Upper lobe of left lung (tissue), 6 donors: ENCODE measurements around the gene WDR13. TPM values are rescaled to one million over a fixed set of nuclear protein-coding genes. Genes with fewer than 3 reads are reported as not detected.
A peak's percentile ranks its signal among the peaks of the same experiment; 100 is the strongest.

Experiments used
- ATAC-seq, 2 donors: fragments of 200-7000 bp; cut with Tn5 transposase; one replicate each; pipeline ENCODE4 v1.9.1; 2022; ENCODE audit warnings: mild to moderate bottlenecking in 2 of 2, moderate library complexity in 2 of 2; ENCODE audit not compliant: low FRiP score in 2 of 2
- DNase-seq, 2 donors: peaks; one replicate each; pipeline ENCODE4 v3.0.0-alpha.2; 2019 to 2020
- H3K27ac ChIP-seq, 4 donors: fragments of 200-600 bp; sonication (generic); one replicate each; pipeline ENCODE4 v1.5.1; 2016 to 2019
- H3K27me3 ChIP-seq, 4 donors: fragments of 200-600 bp; sonication (generic); one replicate each; pipeline ENCODE4 v1.5.1; 2017 to 2019
- H3K36me3 ChIP-seq, 4 donors: fragments of 200-600 bp; sonication (generic); one replicate each; pipeline ENCODE4 v1.5.1; 2016 to 2019
- H3K4me1 ChIP-seq, 4 donors: fragments of 200-600 bp; sonication (generic); one replicate each; pipeline ENCODE4 v1.5.1; 2018 to 2019
- H3K4me3 ChIP-seq, 4 donors: fragments of 200-600 bp; sonication (generic); one replicate each; pipeline ENCODE4 v1.5.1; 2017 to 2019; ENCODE audit warnings: mild to moderate bottlenecking in 2 of 4, moderate library complexity in 1 of 4
- H3K9me3 ChIP-seq, 4 donors: fragments of 200-600 bp; sonication (generic); one replicate each; pipeline ENCODE4 v1.5.1; 2018 to 2019
- EP300 ChIP-seq, 4 donors: sonication (generic); formaldehyde crosslinking; IDR thresholded peaks; one replicate each; pipeline ENCODE4 v1.5.1; 2017; ENCODE audit warnings: antibody characterized with exemption in 4 of 4, control low read depth in 2 of 4
- POLR2A ChIP-seq, 4 donors: fragments of 450-650 bp; IDR thresholded peaks; one replicate each; pipeline ENCODE4 v1.5.1; 2016 to 2017; ENCODE audit warnings: antibody characterized with exemption in 4 of 4, mild to moderate bottlenecking in 2 of 4
- POLR2AphosphoS5 ChIP-seq, 2 donors: sonication (generic); formaldehyde crosslinking; IDR thresholded peaks; one replicate each; pipeline ENCODE4 v1.5.1; 2017; ENCODE audit warnings: antibody characterized with exemption in 2 of 2
- WGBS, 2 donors: methylation state at CpG; one replicate each; pipeline ENCODE4 v1.1.5; 2017 to 2018; 5-methylcytosine and 5-hydroxymethylcytosine counted together
- total RNA-seq, 6 donors: library from RNA; depleted of rRNA in 4 of 6; stranded (reverse); fragments of >200 nt in 4 of 6; gene quantifications; one replicate each; pipeline versions ENCODE4 v1.1.0 to v1.2.1, GENCODE V29; 2016 to 2021
- TF ChIP-seq, protein P1 (sequence below), 6 experiments: fragments of 450-650 bp in 4 of 6; fragments of 200-600 bp in 2 of 6; sonication (generic) in 2 of 6; IDR thresholded peaks; one replicate each; pipeline ENCODE4 v1.5.1; 2016 to 2019; ENCODE audit warnings: antibody characterized with exemption in 6 of 6
- donor health status: DM: no; HTN: no; CAD: no; lungs with moderate emphysema.
- donor health status: DM: no; HTN: yes; CAD: no; lungs with severe emphysema.

WDR13 gene
- total RNA-seq, 6 donors from 2014 or later = 71.2 to 185 (median 141) TPM

DNA sequence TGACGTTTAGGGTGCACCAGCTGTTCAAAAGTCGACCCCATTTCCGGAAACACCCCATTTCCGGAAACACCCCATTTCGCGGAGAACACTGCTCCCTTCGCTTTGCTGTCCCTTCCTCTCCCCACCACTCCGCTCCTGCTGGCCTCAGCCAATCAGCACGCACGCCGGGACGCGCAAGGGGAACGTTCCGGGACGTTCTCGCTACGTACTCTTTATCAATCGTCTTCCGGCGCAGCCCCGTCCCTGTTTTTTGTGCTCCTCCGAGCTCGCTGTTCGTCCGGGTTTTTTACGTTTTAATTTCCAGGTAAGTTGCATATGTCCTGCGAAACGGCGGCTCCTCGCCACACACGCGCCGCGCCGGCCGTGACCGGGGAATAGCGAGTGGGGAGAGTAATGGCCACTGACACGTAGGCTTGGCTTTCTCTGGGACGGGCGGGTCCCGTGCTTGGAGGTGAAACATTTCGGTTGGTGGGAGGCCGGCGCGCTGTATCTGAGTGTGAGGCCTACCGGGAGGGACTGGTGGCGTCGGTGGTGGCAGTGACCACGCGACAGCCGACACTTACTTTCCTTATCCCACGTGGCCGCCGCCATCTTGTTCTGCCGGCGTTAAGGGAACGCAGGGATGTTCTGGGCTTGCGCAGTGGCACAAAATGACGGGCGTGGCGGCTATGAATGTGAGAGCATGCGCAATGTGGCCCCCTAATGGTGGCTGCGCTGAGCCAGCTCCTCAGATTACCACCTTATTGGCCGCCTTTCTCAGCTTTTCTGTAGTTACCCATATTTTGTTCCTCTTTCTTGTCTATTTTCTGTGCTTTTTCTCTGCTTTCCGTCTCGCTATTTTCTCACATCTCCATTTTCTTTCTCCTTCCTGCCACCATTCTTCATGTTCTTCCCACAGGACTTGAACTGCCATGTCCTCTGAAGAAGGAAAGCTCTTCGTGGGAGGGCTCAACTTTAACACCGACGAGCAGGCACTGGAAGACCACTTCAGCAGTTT is 22.7 kb upstream of the WDR13 start, which contains the start of gene RBM3:
TSS of gene RBM3 (plus strand) at position 215 of the 997 bp plus-strand sequence. CDS start at position 912, 697 bp downstream.
- TF ChIP-seq EP300 (IDR thresholded peaks at IDR 0.05) = peak in 2 of 4 donors; percentile 14 to 32
- TF ChIP-seq POLR2AphosphoS5 (IDR thresholded peaks at IDR 0.05) = peak; percentile 80 to 89
- TF ChIP-seq POLR2A (IDR thresholded peaks at IDR 0.05) = peak; percentile 59 to 94 (median 83)
- TF ChIP-seq, protein P1, sequence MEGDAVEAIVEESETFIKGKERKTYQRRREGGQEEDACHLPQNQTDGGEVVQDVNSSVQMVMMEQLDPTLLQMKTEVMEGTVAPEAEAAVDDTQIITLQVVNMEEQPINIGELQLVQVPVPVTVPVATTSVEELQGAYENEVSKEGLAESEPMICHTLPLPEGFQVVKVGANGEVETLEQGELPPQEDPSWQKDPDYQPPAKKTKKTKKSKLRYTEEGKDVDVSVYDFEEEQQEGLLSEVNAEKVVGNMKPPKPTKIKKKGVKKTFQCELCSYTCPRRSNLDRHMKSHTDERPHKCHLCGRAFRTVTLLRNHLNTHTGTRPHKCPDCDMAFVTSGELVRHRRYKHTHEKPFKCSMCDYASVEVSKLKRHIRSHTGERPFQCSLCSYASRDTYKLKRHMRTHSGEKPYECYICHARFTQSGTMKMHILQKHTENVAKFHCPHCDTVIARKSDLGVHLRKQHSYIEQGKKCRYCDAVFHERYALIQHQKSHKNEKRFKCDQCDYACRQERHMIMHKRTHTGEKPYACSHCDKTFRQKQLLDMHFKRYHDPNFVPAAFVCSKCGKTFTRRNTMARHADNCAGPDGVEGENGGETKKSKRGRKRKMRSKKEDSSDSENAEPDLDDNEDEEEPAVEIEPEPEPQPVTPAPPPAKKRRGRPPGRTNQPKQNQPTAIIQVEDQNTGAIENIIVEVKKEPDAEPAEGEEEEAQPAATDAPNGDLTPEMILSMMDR (IDR thresholded peaks at IDR 0.05) = peak in 4 of 6 experiments; percentile 40 to 52 (median 46)
- no peaks in the 10 kb centered on the region for H3K9me3 ChIP-seq
- peaks cover 0 to 38% (median 19%) of the 10 kb centered on the region in 4 donors for H3K36me3 ChIP-seq
- peak within 1 kb of the TSS; percentile 98 to 99 (median 98) for H3K27ac ChIP-seq
- peak; percentile 97 to 99 for ATAC-seq
- peak within 1 kb of the TSS; percentile 34 to 72 (median 66) for H3K4me3 ChIP-seq
- peak; percentile 89 to 97 for DNase-seq
- 0 to 41% methylated on average over 15 to 71 of the region's 71 CpGs for WGBS, 2 donors
- H3K4me1 ChIP-seq = peaks cover 12 to 17% (median 14%) of the 10 kb centered on the region in 4 donors
- no peaks in the 10 kb centered on the region for H3K27me3 ChIP-seq

DNA sequence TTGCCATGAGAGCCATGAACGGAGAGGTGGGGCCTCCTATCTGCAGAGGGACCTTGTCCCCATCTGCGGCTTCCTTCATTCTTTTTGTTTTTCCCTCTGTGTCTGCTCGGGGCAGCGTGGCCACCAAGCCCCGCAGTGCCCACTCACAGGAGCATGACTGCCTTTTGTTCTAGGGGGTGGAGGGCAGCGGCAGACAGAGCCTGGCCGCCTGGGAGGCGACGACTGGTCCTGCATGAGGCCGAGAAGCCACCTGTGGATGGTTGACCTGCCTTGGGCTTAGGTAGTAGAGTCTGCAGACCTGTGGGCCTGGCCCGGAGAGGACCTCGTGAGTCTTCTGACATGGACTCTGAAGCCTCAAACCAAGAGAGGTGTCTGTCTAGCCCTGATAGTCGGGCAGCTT is 21.6 kb upstream of the WDR13 start:
- Histone ChIP-seq H3K4me3 (peak overlapping the region; percentile 34 to 72 (median 66)), H3K4me1 (peaks cover 12 to 19% (median 14%) of the 10 kb centered on the region in 4 donors), H3K27me3 (no peaks in the 10 kb centered on the region), H3K9me3 (no peaks in the 10 kb centered on the region), H3K36me3 (peaks cover 0 to 38% (median 19%) of the 10 kb centered on the region in 4 donors), H3K27ac (peak overlapping the region; percentile 98 to 99 (median 98))
- 53 to 84% methylated on average over 2 to 13 of the region's 13 CpGs for WGBS, 2 donors
- DNase-seq = peak in 1 of 2 donors; percentile 56
- TF ChIP-seq EP300 (IDR thresholded peaks at IDR 0.05) = no peak
- no peak for TF ChIP-seq POLR2AphosphoS5 (IDR thresholded peaks at IDR 0.05)
- TF ChIP-seq, protein P1 (IDR thresholded peaks at IDR 0.05) = no peak
- TF ChIP-seq POLR2A (IDR thresholded peaks at IDR 0.05) = no peak
- no peak for ATAC-seq

DNA sequence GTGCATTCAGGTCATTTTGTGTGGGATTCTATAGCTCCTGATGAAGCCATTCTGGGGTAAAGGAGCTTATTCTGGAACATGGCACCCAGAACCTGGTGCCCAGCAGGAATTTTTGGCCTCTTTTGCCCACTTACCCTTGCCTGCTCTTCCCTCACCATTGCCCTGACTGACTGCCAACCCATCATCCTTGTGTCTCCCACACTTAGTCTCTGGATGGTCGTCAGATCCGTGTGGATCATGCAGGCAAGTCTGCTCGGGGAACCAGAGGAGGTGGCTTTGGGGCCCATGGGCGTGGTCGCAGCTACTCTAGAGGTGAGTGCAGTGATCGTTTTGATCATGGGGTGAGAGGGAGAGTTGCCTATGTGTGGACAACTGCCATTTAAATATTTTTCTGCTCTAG is 21.2 kb upstream of the WDR13 start:
- no peak for DNase-seq
- Histone ChIP-seq H3K36me3 (peaks cover 0 to 38% (median 19%) of the 10 kb centered on the region in 4 donors), H3K27me3 (no peaks in the 10 kb centered on the region), H3K9me3 (no peaks in the 10 kb centered on the region), H3K4me1 (peaks cover 12 to 22% (median 14%) of the 10 kb centered on the region in 4 donors), H3K4me3 (peak overlapping the region in 2 of 4 donors; percentile 61 to 72), H3K27ac (peak overlapping the region; percentile 98 to 99 (median 98))
- no peak for ATAC-seq
- WGBS, 2 donors = 82% methylated on average over 4 of the region's 6 CpGs; no CpG with 5 or more reads in 1 of the 2 donors
- no peak for TF ChIP-seq POLR2AphosphoS5 (IDR thresholded peaks at IDR 0.05)
- TF ChIP-seq POLR2A (IDR thresholded peaks at IDR 0.05) = no peak
- TF ChIP-seq, protein P1 (IDR thresholded peaks at IDR 0.05) = no peak
- no peak for TF ChIP-seq EP300 (IDR thresholded peaks at IDR 0.05)

DNA sequence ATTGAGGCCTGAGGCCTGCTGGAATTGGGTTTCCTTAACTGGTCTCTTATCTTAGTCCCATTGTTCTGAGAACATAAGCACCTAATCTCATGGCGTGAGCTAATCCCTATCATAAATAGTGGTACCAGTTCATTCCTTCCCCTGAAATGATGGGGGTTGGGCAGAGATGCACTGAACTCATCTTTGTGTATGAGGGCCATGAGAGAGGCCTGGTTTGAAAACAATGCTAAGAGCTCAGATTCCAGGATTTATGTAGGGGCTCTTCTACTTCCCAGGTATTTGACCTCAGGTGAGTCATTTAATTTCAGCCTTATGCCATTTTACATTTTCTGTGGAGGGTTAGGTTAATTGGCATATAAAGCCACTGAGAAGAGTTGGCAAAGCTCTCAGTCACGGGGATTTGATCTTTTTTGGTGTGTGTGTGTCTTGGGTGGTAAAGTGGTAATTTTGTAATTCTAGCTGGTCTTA is 18.6 kb upstream of the WDR13 start:
- no peak for DNase-seq
- Histone ChIP-seq H3K27ac (no peak overlapping the region), H3K4me1 (peaks cover 12 to 22% (median 14%) of the 10 kb centered on the region in 4 donors), H3K9me3 (no peaks in the 10 kb centered on the region), H3K27me3 (no peaks in the 10 kb centered on the region), H3K4me3 (no peak overlapping the region), H3K36me3 (peaks cover 0 to 38% (median 19%) of the 10 kb centered on the region in 4 donors)
- 64 to 100% methylated on average over 1 to 2 of the region's 2 CpGs for WGBS, 2 donors
- ATAC-seq = no peak
- TF ChIP-seq POLR2AphosphoS5 (IDR thresholded peaks at IDR 0.05) = no peak
- no peak for TF ChIP-seq EP300 (IDR thresholded peaks at IDR 0.05)
- TF ChIP-seq, protein P1 (IDR thresholded peaks at IDR 0.05) = no peak
- TF ChIP-seq POLR2A (IDR thresholded peaks at IDR 0.05) = no peak
